ENCODE data around the gene SASH3.

SASH3 gene

DNA sequence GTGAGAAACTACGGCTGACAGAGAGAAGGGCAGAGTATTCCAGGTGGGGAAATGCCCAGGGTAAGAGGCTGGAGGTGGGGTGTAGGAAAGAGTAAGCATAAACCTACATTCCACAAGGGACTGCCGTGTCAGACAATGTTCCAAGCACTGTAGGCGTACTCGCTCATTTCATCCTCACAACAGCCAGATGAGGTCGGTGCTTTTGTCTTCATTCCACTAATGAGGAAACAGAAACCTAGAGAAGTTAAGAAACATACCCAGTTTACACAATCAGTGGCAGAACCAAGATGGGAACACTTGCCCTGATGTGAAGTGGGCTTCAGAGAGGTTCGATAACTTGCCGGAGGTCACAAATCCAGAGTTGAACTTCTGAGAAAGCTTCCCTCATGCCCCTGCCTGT is 4.6 kb downstream of the SASH3 start (continued):
- TF ChIP-seq, protein P1, sequence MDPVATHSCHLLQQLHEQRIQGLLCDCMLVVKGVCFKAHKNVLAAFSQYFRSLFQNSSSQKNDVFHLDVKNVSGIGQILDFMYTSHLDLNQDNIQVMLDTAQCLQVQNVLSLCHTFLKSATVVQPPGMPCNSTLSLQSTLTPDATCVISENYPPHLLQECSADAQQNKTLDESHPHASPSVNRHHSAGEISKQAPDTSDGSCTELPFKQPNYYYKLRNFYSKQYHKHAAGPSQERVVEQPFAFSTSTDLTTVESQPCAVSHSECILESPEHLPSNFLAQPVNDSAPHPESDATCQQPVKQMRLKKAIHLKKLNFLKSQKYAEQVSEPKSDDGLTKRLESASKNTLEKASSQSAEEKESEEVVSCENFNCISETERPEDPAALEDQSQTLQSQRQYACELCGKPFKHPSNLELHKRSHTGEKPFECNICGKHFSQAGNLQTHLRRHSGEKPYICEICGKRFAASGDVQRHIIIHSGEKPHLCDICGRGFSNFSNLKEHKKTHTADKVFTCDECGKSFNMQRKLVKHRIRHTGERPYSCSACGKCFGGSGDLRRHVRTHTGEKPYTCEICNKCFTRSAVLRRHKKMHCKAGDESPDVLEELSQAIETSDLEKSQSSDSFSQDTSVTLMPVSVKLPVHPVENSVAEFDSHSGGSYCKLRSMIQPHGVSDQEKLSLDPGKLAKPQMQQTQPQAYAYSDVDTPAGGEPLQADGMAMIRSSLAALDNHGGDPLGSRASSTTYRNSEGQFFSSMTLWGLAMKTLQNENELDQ (tag by site-specific recombination; IDR thresholded peaks at IDR 0.05; ENCODE audit: low read depth): no peak
- TF ChIP-seq ZNF514 (tag by site-specific recombination; IDR thresholded peaks at IDR 0.05): no peak

DNA sequence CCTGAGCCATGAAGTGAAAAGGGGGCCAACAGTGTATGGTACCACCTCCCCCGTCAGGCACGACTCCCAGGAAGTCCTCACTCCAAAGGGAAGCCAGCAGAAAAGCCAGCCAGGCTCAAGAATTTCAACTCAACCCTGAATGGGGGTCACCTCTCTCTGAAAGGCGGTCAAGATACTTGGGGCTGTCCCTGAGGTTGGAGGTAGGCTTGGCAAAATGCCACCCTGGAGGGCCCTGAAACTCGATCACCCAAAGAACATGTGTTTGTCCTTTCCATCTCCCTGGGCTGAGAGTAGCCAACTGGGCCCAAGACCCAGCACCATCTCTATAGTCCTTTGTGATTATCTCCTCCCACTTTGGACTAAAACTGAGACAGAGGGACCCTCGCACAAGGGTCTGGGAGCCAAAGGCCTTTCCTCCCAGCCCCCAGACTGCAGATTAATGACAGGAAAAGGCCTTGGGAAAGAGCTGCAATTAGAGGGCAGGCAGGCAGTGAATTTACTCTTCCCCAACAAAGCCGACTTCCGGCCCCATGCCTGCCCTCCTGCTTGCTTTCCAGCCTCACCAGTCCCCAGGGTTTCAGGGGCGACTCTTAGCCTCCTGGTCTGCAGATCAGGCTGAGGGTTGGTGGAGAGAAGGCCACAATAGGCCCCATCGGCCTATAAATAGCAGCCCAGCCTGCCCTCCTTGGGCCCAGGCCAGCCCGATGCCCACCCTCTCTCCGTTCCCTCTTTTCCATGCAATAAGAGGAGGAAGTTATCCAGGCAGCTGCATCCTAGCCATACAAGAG is 5.6 kb downstream of the SASH3 start:
- ChIA-PET POLR2A (no interaction called here), CTCF (interaction anchor here (0.7 to 1.0 kb wide), 2 partner anchors 166 to 275 kb away, joined by 3 read pairs; no protein-coding TSS in a partner anchor)
- Histone ChIP-seq H3K9me3 (ENCODE audit: control insufficient read depth, insufficient read depth, low read depth, low read length) (no peaks in the 10 kb centered on the region), H3K4me3 (ENCODE audit: low read depth, low read length) (no peak overlapping the region), H3K36me3 (ENCODE audit: control insufficient read depth in 2 of 2, insufficient read depth in 1 of 2, low read length in 2 of 2) (no peaks in the 10 kb centered on the region), H3K4me1 (ENCODE audit: control insufficient read depth, insufficient read depth, low read length) (no peaks in the 10 kb centered on the region), H3K27ac (ENCODE audit: extremely low read depth, low read depth, low read length) (no peak overlapping the region)
- TF ChIP-seq ZNF558 (tag by site-specific recombination; IDR thresholded peaks at IDR 0.05): no peak
- TF ChIP-seq, protein P2, sequence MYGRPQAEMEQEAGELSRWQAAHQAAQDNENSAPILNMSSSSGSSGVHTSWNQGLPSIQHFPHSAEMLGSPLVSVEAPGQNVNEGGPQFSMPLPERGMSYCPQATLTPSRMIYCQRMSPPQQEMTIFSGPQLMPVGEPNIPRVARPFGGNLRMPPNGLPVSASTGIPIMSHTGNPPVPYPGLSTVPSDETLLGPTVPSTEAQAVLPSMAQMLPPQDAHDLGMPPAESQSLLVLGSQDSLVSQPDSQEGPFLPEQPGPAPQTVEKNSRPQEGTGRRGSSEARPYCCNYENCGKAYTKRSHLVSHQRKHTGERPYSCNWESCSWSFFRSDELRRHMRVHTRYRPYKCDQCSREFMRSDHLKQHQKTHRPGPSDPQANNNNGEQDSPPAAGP (tag by site-specific recombination; IDR thresholded peaks at IDR 0.05): no peak
- TF ChIP-seq ZNF654 (tag by site-specific recombination; IDR thresholded peaks at IDR 0.05; ENCODE audit: low read depth): no peak
- TF ChIP-seq, protein P3, sequence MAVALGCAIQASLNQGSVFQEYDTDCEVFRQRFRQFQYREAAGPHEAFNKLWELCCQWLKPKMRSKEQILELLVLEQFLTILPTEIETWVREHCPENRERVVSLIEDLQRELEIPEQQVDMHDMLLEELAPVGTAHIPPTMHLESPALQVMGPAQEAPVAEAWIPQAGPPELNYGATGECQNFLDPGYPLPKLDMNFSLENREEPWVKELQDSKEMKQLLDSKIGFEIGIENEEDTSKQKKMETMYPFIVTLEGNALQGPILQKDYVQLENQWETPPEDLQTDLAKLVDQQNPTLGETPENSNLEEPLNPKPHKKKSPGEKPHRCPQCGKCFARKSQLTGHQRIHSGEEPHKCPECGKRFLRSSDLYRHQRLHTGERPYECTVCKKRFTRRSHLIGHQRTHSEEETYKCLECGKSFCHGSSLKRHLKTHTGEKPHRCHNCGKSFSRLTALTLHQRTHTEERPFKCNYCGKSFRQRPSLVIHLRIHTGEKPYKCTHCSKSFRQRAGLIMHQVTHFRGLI (tag by site-specific recombination; IDR thresholded peaks at IDR 0.05): no peak
- TF ChIP-seq, protein P4, sequence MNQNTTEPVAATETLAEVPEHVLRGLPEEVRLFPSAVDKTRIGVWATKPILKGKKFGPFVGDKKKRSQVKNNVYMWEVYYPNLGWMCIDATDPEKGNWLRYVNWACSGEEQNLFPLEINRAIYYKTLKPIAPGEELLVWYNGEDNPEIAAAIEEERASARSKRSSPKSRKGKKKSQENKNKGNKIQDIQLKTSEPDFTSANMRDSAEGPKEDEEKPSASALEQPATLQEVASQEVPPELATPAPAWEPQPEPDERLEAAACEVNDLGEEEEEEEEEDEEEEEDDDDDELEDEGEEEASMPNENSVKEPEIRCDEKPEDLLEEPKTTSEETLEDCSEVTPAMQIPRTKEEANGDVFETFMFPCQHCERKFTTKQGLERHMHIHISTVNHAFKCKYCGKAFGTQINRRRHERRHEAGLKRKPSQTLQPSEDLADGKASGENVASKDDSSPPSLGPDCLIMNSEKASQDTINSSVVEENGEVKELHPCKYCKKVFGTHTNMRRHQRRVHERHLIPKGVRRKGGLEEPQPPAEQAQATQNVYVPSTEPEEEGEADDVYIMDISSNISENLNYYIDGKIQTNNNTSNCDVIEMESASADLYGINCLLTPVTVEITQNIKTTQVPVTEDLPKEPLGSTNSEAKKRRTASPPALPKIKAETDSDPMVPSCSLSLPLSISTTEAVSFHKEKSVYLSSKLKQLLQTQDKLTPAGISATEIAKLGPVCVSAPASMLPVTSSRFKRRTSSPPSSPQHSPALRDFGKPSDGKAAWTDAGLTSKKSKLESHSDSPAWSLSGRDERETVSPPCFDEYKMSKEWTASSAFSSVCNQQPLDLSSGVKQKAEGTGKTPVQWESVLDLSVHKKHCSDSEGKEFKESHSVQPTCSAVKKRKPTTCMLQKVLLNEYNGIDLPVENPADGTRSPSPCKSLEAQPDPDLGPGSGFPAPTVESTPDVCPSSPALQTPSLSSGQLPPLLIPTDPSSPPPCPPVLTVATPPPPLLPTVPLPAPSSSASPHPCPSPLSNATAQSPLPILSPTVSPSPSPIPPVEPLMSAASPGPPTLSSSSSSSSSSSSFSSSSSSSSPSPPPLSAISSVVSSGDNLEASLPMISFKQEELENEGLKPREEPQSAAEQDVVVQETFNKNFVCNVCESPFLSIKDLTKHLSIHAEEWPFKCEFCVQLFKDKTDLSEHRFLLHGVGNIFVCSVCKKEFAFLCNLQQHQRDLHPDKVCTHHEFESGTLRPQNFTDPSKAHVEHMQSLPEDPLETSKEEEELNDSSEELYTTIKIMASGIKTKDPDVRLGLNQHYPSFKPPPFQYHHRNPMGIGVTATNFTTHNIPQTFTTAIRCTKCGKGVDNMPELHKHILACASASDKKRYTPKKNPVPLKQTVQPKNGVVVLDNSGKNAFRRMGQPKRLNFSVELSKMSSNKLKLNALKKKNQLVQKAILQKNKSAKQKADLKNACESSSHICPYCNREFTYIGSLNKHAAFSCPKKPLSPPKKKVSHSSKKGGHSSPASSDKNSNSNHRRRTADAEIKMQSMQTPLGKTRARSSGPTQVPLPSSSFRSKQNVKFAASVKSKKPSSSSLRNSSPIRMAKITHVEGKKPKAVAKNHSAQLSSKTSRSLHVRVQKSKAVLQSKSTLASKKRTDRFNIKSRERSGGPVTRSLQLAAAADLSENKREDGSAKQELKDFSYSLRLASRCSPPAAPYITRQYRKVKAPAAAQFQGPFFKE (tag by site-specific recombination; IDR thresholded peaks at IDR 0.05; ENCODE audit: borderline replicate concordance): no peak
- no peak for TF ChIP-seq SALL2 (tag by site-specific recombination; IDR thresholded peaks at IDR 0.05; ENCODE audit: borderline replicate concordance)
- TF ChIP-seq HOXD13 (CRISPR knock-in tag; IDR thresholded peaks at IDR 0.05; ENCODE audit: borderline replicate concordance): no peak
- no peak for TF ChIP-seq ZNF830 (tag by site-specific recombination; IDR thresholded peaks at IDR 0.05; ENCODE audit: low read depth)

DNA sequence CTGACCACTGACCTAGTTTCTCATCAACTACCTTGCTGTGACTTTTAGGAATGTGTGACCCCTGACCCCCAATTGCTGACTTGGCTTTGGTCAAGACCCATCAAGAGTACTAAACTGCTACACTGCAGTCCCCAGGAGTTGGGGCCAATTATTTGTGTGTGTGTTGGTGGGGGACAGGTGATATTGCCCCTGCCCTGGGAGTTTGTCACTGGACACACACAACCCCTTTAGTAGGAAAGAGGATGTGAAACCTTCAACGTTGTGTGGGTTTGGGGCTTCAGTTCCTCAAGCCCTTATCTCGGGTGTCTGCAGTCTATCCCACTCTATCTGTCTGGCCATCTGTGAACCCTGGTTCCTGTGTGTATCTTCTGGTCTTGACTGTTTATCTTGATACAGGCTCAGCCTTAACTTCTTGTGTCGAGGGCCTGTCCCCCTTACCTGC is 6.5 kb downstream of the SASH3 start:
- TF ChIP-seq ZNF19 (tag by site-specific recombination; IDR thresholded peaks at IDR 0.05; ENCODE audit: low read depth) (no peak), HOXA7 (CRISPR knock-in tag; IDR thresholded peaks at IDR 0.05; ENCODE audit: borderline replicate concordance) (no peak)
- TF ChIP-seq, protein P5, sequence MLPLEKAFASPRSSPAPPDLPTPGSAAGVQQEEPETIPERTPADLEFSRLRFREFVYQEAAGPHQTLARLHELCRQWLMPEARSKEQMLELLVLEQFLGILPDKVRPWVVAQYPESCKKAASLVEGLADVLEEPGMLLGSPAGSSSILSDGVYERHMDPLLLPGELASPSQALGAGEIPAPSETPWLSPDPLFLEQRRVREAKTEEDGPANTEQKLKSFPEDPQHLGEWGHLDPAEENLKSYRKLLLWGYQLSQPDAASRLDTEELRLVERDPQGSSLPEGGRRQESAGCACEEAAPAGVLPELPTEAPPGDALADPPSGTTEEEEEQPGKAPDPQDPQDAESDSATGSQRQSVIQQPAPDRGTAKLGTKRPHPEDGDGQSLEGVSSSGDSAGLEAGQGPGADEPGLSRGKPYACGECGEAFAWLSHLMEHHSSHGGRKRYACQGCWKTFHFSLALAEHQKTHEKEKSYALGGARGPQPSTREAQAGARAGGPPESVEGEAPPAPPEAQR (tag by site-specific recombination; IDR thresholded peaks at IDR 0.05): no peak
- POLR2A ChIA-PET: no interaction called here
- Histone ChIP-seq H3K4me3 (ENCODE audit: low read depth, low read length) (no peak overlapping the region), H3K4me1 (ENCODE audit: control insufficient read depth, insufficient read depth, low read length) (no peaks in the 10 kb centered on the region), H3K27ac (ENCODE audit: extremely low read depth, low read depth, low read length) (no peak overlapping the region), H3K36me3 (ENCODE audit: control insufficient read depth in 2 of 2, insufficient read depth in 1 of 2, low read length in 2 of 2) (no peaks in the 10 kb centered on the region), H3K9me3 (ENCODE audit: control insufficient read depth, insufficient read depth, low read depth, low read length) (no peaks in the 10 kb centered on the region)
- CTCF ChIA-PET: no interaction called here

Measured in HEK293 (cell line).